ENCODE measurements around the gene JAZF1.

DNA sequence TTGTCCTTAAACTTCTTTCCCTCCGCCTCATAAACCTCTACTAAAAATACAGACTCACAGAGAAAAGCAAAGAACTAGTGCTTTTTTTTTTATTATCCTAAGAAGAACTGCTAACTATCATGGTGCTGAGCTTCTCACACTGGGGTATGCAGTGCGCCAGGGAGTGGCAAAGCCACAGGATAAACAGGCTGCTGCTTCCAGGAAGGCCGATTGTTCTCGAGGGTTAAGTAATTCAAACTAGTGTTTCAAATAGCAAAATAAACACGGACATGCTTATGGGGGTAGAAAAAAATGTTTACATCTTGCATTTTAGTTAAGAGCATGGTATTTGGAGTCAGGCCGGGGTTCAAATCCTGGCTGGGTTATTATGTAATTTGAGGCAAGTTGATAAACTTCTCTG lies 283.6 kb downstream of the JAZF1 start:
- TF ChIP-seq ZBTB7A (IDR thresholded peaks at IDR 0.05; ENCODE audit: low read depth), result no peak
- no peak for TF ChIP-seq TAF1 (IDR thresholded peaks at IDR 0.05; ENCODE audit: low read depth)
- no peak for TF ChIP-seq REST (IDR thresholded peaks at IDR 0.05; ENCODE audit: low read depth)
- TF ChIP-seq RAD21 (IDR thresholded peaks at IDR 0.05; ENCODE audit: low read depth), result no peak
- TF ChIP-seq EGR1 (IDR thresholded peaks at IDR 0.05), result no peak
- TF ChIP-seq MAX (IDR thresholded peaks at IDR 0.05), result no peak
- TF ChIP-seq NFIC (IDR thresholded peaks at IDR 0.05), result no peak
- TF ChIP-seq YY1 (IDR thresholded peaks at IDR 0.05; ENCODE audit: low read depth), result no peak
- TF ChIP-seq FOXM1 (IDR thresholded peaks at IDR 0.05; ENCODE audit: borderline replicate concordance, low read depth), result no peak
- TF ChIP-seq TEAD4 (IDR thresholded peaks at IDR 0.05), result no peak
